Common myeloid progenitor, CD34-positive (primary cell): ENCODE results near the gene C3orf18.
A peak's percentile ranks its signal among the peaks of the same experiment; 100 is the strongest.

Experiments
- CTCF ChIA-PET: fragments of 350-600 bp; sonication (Branson Sonifier 250); formaldehyde crosslinking; loops from one replicate; lab custom pipeline; 2021; ENCODE audit warnings: antibody characterized with exemption; lab: Charles Lee
- POLR2A ChIA-PET: fragments of 350-600 bp; sonication (Branson Sonifier 250); formaldehyde crosslinking; loops from one replicate; lab custom pipeline; 2021; ENCODE audit warnings: antibody characterized with exemption; lab: Charles Lee
- DNase-seq, 3 donors: peaks; one replicate each; pipeline versions ENCODE4 v3.0.0 to v3.0.0-alpha.2; 2013
- H3K27ac ChIP-seq, 2 experiments: 1 replicate in 1 of 2; 2 replicates in 1 of 2; pipeline ENCODE4 v1.7.0; 2013; ENCODE audit warnings: inconsistent platforms in 2 of 2, low read length in 2 of 2, mild to moderate bottlenecking in 2 of 2, low read depth in 1 of 2, moderate library complexity in 1 of 2; ENCODE audit not compliant: severe bottlenecking in 2 of 2, insufficient read depth in 1 of 2, poor library complexity in 1 of 2
- H3K27me3 ChIP-seq, 5 experiments: replicated peaks in 2 of 5; 1 replicate in 3 of 5; 2 replicates in 2 of 5; pipeline versions ENCODE4 v1.6.1 to v1.7.0; 2013; ENCODE audit warnings: low read length in 4 of 5, mild to moderate bottlenecking in 2 of 5, moderate library complexity in 2 of 5, inconsistent platforms in 1 of 5; ENCODE audit not compliant: insufficient read depth in 5 of 5, control insufficient read depth in 4 of 5
- H3K36me3 ChIP-seq, 4 experiments: 1 replicate in 2 of 4; 2 replicates in 2 of 4; pipeline versions ENCODE4 v1.6.1 to v1.7.0; 2013; ENCODE audit warnings: low read length in 3 of 4, control low read depth in 1 of 4, mild to moderate bottlenecking in 1 of 4; ENCODE audit not compliant: control insufficient read depth in 4 of 4, insufficient read depth in 4 of 4
- H3K4me1 ChIP-seq, 4 experiments: 1 replicate in 3 of 4; 2 replicates in 1 of 4; pipeline versions ENCODE4 v1.6.1 to v1.7.1; 2013; ENCODE audit warnings: low read length in 3 of 4, mild to moderate bottlenecking in 3 of 4, control low read depth in 1 of 4, inconsistent platforms in 1 of 4, moderate library complexity in 1 of 4; ENCODE audit not compliant: control insufficient read depth in 4 of 4, insufficient read depth in 4 of 4; ENCODE audit errors: control extremely low read depth in 1 of 4
- H3K4me3 ChIP-seq, 7 experiments: 1 replicate in 4 of 7; 2 replicates in 3 of 7; pipeline versions ENCODE4 v1.5.1 to v1.7.0; 2013; ENCODE audit warnings: mild to moderate bottlenecking in 7 of 7, low read length in 6 of 7, moderate library complexity in 6 of 7, inconsistent platforms in 2 of 7, low read depth in 2 of 7, control low read depth in 1 of 7; ENCODE audit not compliant: insufficient read depth in 4 of 7, control insufficient read depth in 1 of 7; ENCODE audit errors: extremely low read depth in 1 of 7
- H3K9me3 ChIP-seq, 5 experiments: 1 replicate in 4 of 5; 2 replicates in 1 of 5; pipeline versions ENCODE4 v1.6.1 to v1.7.1; 2013; ENCODE audit warnings: low read length in 4 of 5, mild to moderate bottlenecking in 2 of 5, inconsistent platforms in 1 of 5, low read depth in 1 of 5, moderate library complexity in 1 of 5; ENCODE audit not compliant: control insufficient read depth in 4 of 5, insufficient read depth in 2 of 5; ENCODE audit errors: control extremely low read depth in 1 of 5
- WGBS: methylation state at CpG from one replicate; pipeline ENCODE4 v1.1.5; 2013; ENCODE audit not compliant: insufficient coverage; 5-methylcytosine and 5-hydroxymethylcytosine counted together

Gene C3orf18

DNA sequence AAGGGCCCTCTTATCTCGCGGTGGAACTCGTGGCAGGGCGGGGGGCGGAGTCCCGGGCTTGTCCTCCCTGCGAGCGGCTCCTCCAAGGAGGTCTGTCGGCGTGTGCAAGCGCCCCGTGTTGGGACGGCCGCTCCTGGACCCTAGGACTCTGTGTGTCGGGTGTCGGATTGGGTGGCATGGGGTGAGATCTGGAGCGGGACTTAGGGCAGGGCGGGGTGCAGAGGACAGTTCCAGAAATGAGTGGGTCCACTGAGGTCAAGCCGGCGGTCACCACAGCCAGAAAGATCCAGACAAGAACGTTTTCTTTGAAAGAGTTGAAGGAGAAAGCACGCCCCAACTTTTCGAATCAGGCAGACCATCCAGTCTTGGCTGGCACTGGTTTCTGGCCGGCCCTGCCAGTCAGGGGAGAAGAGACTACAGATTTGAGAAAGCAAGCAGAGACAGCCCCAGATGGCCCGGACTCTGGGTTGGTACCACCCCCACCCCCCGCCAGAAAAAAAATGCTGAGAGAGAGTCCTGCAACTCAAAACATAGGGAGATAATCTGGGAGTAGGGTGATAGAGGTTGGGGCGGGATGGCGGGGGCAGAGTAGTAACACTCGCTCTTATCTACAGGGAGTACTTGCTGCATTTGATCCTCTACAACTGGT lies 44.8 kb upstream of the C3orf18 start:
- H3K27ac ChIP-seq, result peak overlapping the region in 1 of 2 experiments; percentile 92
- peaks cover 0 to 36% (median 16%) of the 10 kb centered on the region in 4 experiments for H3K36me3 ChIP-seq
- no peaks in the 10 kb centered on the region for H3K27me3 ChIP-seq
- ChIA-PET POLR2A (interaction anchor here (0.6 to 4.6 kb wide), 8 partner anchors 12 to 1277 kb away, joined by 3 to 42 read pairs (median 5); partner anchors contain the start of genes HEMK1 and MANF), CTCF (interaction anchor here (0.7 to 40.1 kb wide), 20 partner anchors 13 to 830 kb away, joined by 3 to 799 read pairs (median 4); partner anchors contain the start of genes C3orf18 and HEMK1)
- peaks cover 20 to 74% (median 72%) of the 10 kb centered on the region in 4 experiments for H3K4me1 ChIP-seq
- H3K4me3 ChIP-seq, result peak overlapping the region; percentile 46 to 92 (median 78)
- no peaks in the 10 kb centered on the region for H3K9me3 ChIP-seq
- peak in 2 of 3 donors; percentile 29 to 48 for DNase-seq
- 10% methylated on average over 23 of the region's 29 CpGs for WGBS

GRCh38 chr3:50611464-50612233 lies 44.1 kb upstream of the C3orf18 start, which contains the start of gene CISH:
Gene CISH (minus strand): TSS chr3:50611774. CDS start chr3:50611650, 124 bp downstream.
- peak; percentile 89 to 96 (median 95) for DNase-seq

DNA sequence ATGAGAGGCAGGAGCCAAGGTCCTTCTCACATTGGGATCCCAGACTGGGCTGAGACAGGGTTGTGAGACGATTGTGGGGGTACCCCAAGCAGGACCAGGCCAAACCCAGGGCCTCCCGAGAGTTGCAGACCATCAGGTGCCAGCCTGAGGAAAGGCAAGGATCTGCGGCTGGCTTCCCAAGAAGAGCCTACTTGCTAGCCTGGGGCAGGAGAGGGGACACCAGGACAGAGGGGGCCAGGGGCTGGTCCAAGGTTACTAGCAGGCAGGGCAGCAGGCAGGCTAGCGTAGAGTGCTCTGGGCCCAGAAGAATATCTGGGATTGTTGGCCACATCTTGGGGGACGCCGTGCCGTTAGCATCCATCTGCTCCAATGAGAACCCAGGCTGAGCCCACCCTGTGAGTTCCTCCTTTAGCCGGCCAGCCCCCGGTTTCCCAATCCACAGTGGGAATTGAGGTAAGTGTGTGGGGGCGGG lies 43.5 kb upstream of the C3orf18 start:
- Histone ChIP-seq H3K36me3 (peaks cover 0 to 49% (median 22%) of the 10 kb centered on the region in 4 experiments), H3K4me3 (peak overlapping the region; percentile 70 to 92 (median 78)), H3K9me3 (no peaks in the 10 kb centered on the region), H3K4me1 (peaks cover 20 to 80% (median 78%) of the 10 kb centered on the region in 4 experiments), H3K27ac (peak overlapping the region; percentile 61 to 92), H3K27me3 (no peaks in the 10 kb centered on the region)
- 2% methylated on average over 7 of the region's 10 CpGs for WGBS
- no peak for DNase-seq
- CTCF ChIA-PET, result interaction anchor here (1.2 to 40.1 kb wide), 8 partner anchors 11 to 779 kb away, joined by 4 to 799 read pairs (median 10); partner anchors contain the start of genes C3orf18 and HEMK1
- POLR2A ChIA-PET, result interaction anchor here (0.6 to 4.6 kb wide), 5 partner anchors 10 to 927 kb away, joined by 4 to 42 read pairs (median 6); partner anchors contain the start of genes HEMK1 and MANF

More at GRCh38 chr3:50611464-50612233, 44.1 kb upstream of the C3orf18 start, which contains the start of gene CISH:
- 0% methylated on average over 52 of the region's 75 CpGs for WGBS
- peaks cover 21 to 80% (median 78%) of the 10 kb centered on the region in 4 experiments for H3K4me1 ChIP-seq
- ChIA-PET CTCF (interaction anchor here (0.7 to 40.1 kb wide), 14 partner anchors 12 to 796 kb away, joined by 3 to 799 read pairs (median 5); partner anchors contain the start of genes C3orf18 and HEMK1), POLR2A (interaction anchor here (0.6 to 4.6 kb wide), 7 partner anchors 11 to 773 kb away, joined by 3 to 42 read pairs (median 5); partner anchors contain the start of genes HEMK1 and MANF)
- H3K36me3 ChIP-seq, result peaks cover 0 to 43% (median 22%) of the 10 kb centered on the region in 4 experiments
- H3K9me3 ChIP-seq, result no peaks in the 10 kb centered on the region
- H3K27me3 ChIP-seq, result no peaks in the 10 kb centered on the region
- peak within 1 kb of the TSS; percentile 61 to 92 for H3K27ac ChIP-seq
- H3K4me3 ChIP-seq, result peak within 1 kb of the TSS; percentile 70 to 92 (median 78)

GRCh38 chr3:50610181-50610971 lies 42.8 kb upstream of the C3orf18 start:
- no peaks in the 10 kb centered on the region for H3K27me3 ChIP-seq
- 67% methylated on average over 5 of the region's 6 CpGs for WGBS
- H3K4me1 ChIP-seq, result peaks cover 21 to 81% (median 80%) of the 10 kb centered on the region in 4 experiments
- peak overlapping the region; percentile 70 to 92 (median 78) for H3K4me3 ChIP-seq
- ChIA-PET POLR2A (interaction anchor here (0.6 to 4.6 kb wide), 5 partner anchors 10 to 928 kb away, joined by 3 to 42 read pairs (median 4); no protein-coding TSS in a partner anchor), CTCF (interaction anchor here (1.0 to 40.1 kb wide), 9 partner anchors 10 to 777 kb away, joined by 3 to 799 read pairs (median 5); partner anchors contain the start of genes C3orf18 and HEMK1)
- peak overlapping the region; percentile 61 to 92 for H3K27ac ChIP-seq
- peaks cover 0 to 56% (median 25%) of the 10 kb centered on the region in 4 experiments for H3K36me3 ChIP-seq
- no peak for DNase-seq
- H3K9me3 ChIP-seq, result no peaks in the 10 kb centered on the region

DNA sequence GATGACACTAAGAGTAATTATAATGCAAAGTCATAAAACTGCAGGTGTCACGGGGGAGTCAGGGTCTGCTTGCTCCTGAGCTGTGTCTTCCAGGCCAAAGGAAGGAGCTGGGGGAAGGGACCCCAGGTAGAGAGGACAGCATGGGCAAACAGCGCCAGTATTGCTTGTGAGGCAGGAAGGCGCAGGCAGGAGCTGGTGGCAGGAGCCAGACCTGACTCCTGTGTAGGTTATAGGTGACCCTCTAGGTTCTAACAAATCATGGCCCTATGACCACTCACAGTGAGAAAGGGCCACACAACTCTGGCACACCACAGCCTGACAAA lies 42.2 kb upstream of the C3orf18 start:
- H3K4me1 ChIP-seq, result peaks cover 23 to 87% (median 84%) of the 10 kb centered on the region in 4 experiments
- peak overlapping the region; percentile 61 to 92 for H3K27ac ChIP-seq
- WGBS, result 59% methylated on average over 3 of the region's 3 CpGs
- POLR2A ChIA-PET, result interaction anchor here (0.6 to 4.6 kb wide), 4 partner anchors 9 to 38 kb away, joined by 3 to 42 read pairs (median 8); no protein-coding TSS in a partner anchor
- no peak for DNase-seq
- H3K4me3 ChIP-seq, result peak overlapping the region in 6 of 7 experiments; percentile 73 to 92 (median 80)
- H3K27me3 ChIP-seq, result no peaks in the 10 kb centered on the region
- CTCF ChIA-PET, result interaction anchor here (1.0 to 40.1 kb wide), 8 partner anchors 10 to 56 kb away, joined by 3 to 799 read pairs (median 10); partner anchors contain the start of genes C3orf18 and HEMK1
- no peaks in the 10 kb centered on the region for H3K9me3 ChIP-seq
- H3K36me3 ChIP-seq, result peaks cover 0 to 62% (median 26%) of the 10 kb centered on the region in 4 experiments
